CD4-positive, alpha-beta memory T cell (primary cell): Measurements from ENCODE around the gene HIGD1C. TPM values are rescaled to one million over a fixed set of nuclear protein-coding genes. Genes with fewer than 3 reads are reported as not detected.

Experiments
- CTCF ChIA-PET: fragments of 350-600 bp; sonication (Branson Sonifier 250); formaldehyde crosslinking; loops from one replicate; lab custom pipeline; 2021; ENCODE audit warnings: inconsistent platforms; ENCODE audit not compliant: partially characterized antibody; lab: Charles Lee
- POLR2A ChIA-PET: fragments of 350-600 bp; sonication (Branson Sonifier 250); formaldehyde crosslinking; loops from one replicate; lab custom pipeline; 2021; ENCODE audit not compliant: partially characterized antibody; lab: Charles Lee
- DNase-seq, 5 donors: peaks; one replicate each; pipeline versions ENCODE4 v3.0.0 to v3.0.0-alpha.2; 2020 to 2022; ENCODE audit warnings: mixed read lengths in 1 of 5
- H3K27ac ChIP-seq: one replicate; pipeline ENCODE4 v1.7.0; 2013; ENCODE audit warnings: low read depth, low read length
- H3K27me3 ChIP-seq: 2 replicates; pipeline ENCODE4 v1.7.0; 2013; ENCODE audit warnings: mild to moderate bottlenecking, low read length, moderate library complexity; ENCODE audit not compliant: insufficient read depth
- H3K36me3 ChIP-seq: 2 replicates; pipeline ENCODE4 v1.7.0; 2013; ENCODE audit warnings: mild to moderate bottlenecking, low read length, moderate library complexity; ENCODE audit not compliant: insufficient read depth
- H3K4me1 ChIP-seq: 2 replicates; pipeline ENCODE4 v1.7.0; 2013; ENCODE audit warnings: mild to moderate bottlenecking, low read length, moderate library complexity; ENCODE audit not compliant: insufficient read depth
- H3K4me3 ChIP-seq, 2 donors: one replicate each; pipeline ENCODE4 v1.7.0; 2013; ENCODE audit warnings: low read length in 2 of 2, mild to moderate bottlenecking in 1 of 2
- H3K9me3 ChIP-seq, 2 donors: one replicate each; pipeline ENCODE4 v1.7.0; 2013; ENCODE audit warnings: low read length in 2 of 2, control low read depth in 1 of 2; ENCODE audit not compliant: control insufficient read depth in 1 of 2
- H3K27ac Mint-ChIP-seq, 7 donors: one replicate each; pipeline ENCODE4 v1.8.0; 2020 to 2021; ENCODE audit warnings: mixed read lengths in 7 of 7, mild to moderate bottlenecking in 6 of 7, inconsistent platforms in 3 of 7, moderate library complexity in 3 of 7
- H3K27me3 Mint-ChIP-seq, 2 donors: one replicate each; pipeline ENCODE4 v1.8.0; 2020 to 2021; ENCODE audit warnings: mixed read lengths in 2 of 2
- H3K36me3 Mint-ChIP-seq, 2 donors: one replicate each; pipeline ENCODE4 v1.8.0; 2020 to 2021; ENCODE audit warnings: mixed read lengths in 2 of 2, inconsistent platforms in 1 of 2, mild to moderate bottlenecking in 1 of 2
- H3K4me1 Mint-ChIP-seq, 4 donors: one replicate each; pipeline ENCODE4 v1.8.0; 2020 to 2021; ENCODE audit warnings: mixed read lengths in 4 of 4, mild to moderate bottlenecking in 1 of 4
- H3K4me3 Mint-ChIP-seq, 8 donors: one replicate each; pipeline ENCODE4 v1.8.0; 2020 to 2021; ENCODE audit warnings: mixed read lengths in 8 of 8, mild to moderate bottlenecking in 7 of 8, moderate library complexity in 6 of 8, inconsistent platforms in 3 of 8
- H3K9me3 Mint-ChIP-seq, 8 donors: one replicate each; pipeline ENCODE4 v1.8.0; 2020 to 2021; ENCODE audit warnings: mixed read lengths in 8 of 8, mild to moderate bottlenecking in 5 of 8, inconsistent platforms in 3 of 8, moderate library complexity in 1 of 8
- intact Hi-C: fragments of 100-400 bp; cut with micrococcal nuclease; formaldehyde crosslinking; loops from one replicate; pipeline ENCODE4 v1.15.1; 2023
- polyA plus RNA-seq, 2 donors: library from polyadenylated mRNA; unstranded; fragments of 300-500 nt; fragmentation: Illumina TruSeq; gene quantifications; one replicate each; pipeline ENCODE4 v1.2.3, GENCODE V29; 2021
- total RNA-seq, 2 experiments: library from RNA; stranded (reverse); gene quantifications; one replicate each; pipeline ENCODE4 v1.2.3, GENCODE V29; 2021

The HIGD1C gene
- total and polyA plus RNA-seq, 4 experiments from 2014 or later: not detected

GRCh38 chr12:50984586-50985298 is 32.4 kb downstream of the HIGD1C start:
- ChIA-PET CTCF (interaction anchor here (0.8 to 5.6 kb wide), 6 partner anchors 10 to 356 kb away, joined by 3 to 49 read pairs (median 4); partner anchors contain the start of genes ATF1 and SLC11A2), POLR2A (interaction anchor here (2.0 kb wide), 1 partner anchor 220 kb away, joined by 6 read pairs; no protein-coding TSS in a partner anchor)
- Histone ChIP-seq H3K9me3 (no peaks in the 10 kb centered on the region), H3K4me3 (no peak overlapping the region), H3K27ac (no peak overlapping the region), H3K4me1 (no peaks in the 10 kb centered on the region), H3K36me3 (peaks cover 13% of the 10 kb centered on the region), H3K27me3 (no peaks in the 10 kb centered on the region)
- Mint-ChIP-seq H3K9me3 (no peaks in the 10 kb centered on the region), H3K27ac (peak overlapping the region in 4 of 7 donors; percentile 18 to 77 (median 28)), H3K36me3 (peaks cover 35 to 47% of the 10 kb centered on the region in 2 donors), H3K4me3 (no peak overlapping the region), H3K27me3 (no peaks in the 10 kb centered on the region), H3K4me1 (peaks cover under 1 to 7% (median 3%) of the 10 kb centered on the region in 4 donors)
- intact Hi-C loops: no loop called here
- no peak for DNase-seq

GRCh38 chr12:50985322-50985721 is 33.0 kb downstream of the HIGD1C start:
- Mint-ChIP-seq H3K36me3 (peaks cover 35 to 48% of the 10 kb centered on the region in 2 donors), H3K9me3 (no peaks in the 10 kb centered on the region), H3K27me3 (no peaks in the 10 kb centered on the region), H3K4me1 (peaks cover 0 to 6% (median 3%) of the 10 kb centered on the region in 4 donors), H3K27ac (peak overlapping the region in 2 of 7 donors; percentile 18 to 33), H3K4me3 (no peak overlapping the region)
- H3K4me3 ChIP-seq: no peak overlapping the region
- no peak overlapping the region for H3K27ac ChIP-seq
- intact Hi-C loops: no loop called here
- ChIA-PET POLR2A (interaction anchor here (2.0 kb wide), 1 partner anchor 220 kb away, joined by 6 read pairs; no protein-coding TSS in a partner anchor), CTCF (interaction anchor here (1.3 to 5.6 kb wide), 6 partner anchors 10 to 356 kb away, joined by 3 to 49 read pairs (median 5); partner anchors contain the start of genes ATF1 and SLC11A2)
- no peaks in the 10 kb centered on the region for H3K9me3 ChIP-seq
- H3K36me3 ChIP-seq: peaks cover 17% of the 10 kb centered on the region
- no peak for DNase-seq
- no peaks in the 10 kb centered on the region for H3K4me1 ChIP-seq
- H3K27me3 ChIP-seq: no peaks in the 10 kb centered on the region

- Mint-ChIP-seq H3K9me3 (no peaks in the 10 kb centered on the region), H3K36me3 (peaks cover 41 to 54% of the 10 kb centered on the region in 2 donors), H3K27ac (peak overlapping the region in 6 of 7 donors; percentile 30 to 86 (median 62)), H3K27me3 (no peaks in the 10 kb centered on the region), H3K4me1 (peaks cover 0 to 6% (median 4%) of the 10 kb centered on the region in 4 donors), H3K4me3 (no peak overlapping the region)
- Histone ChIP-seq H3K9me3 (no peaks in the 10 kb centered on the region), H3K27me3 (no peaks in the 10 kb centered on the region), H3K36me3 (peaks cover 35% of the 10 kb centered on the region), H3K27ac (no peak overlapping the region), H3K4me1 (no peaks in the 10 kb centered on the region), H3K4me3 (no peak overlapping the region)
- DNase-seq: peak in 4 of 5 donors; percentile 14 to 34 (median 18)
- CTCF ChIA-PET: interaction anchor here (0.5 to 5.6 kb wide), 15 partner anchors 9 to 479 kb away, joined by 3 to 49 read pairs (median 4); partner anchors contain the start of genes ATF1 and SLC11A2
- intact Hi-C loops: loop anchor here (1.0 to 2.0 kb wide), 2 partner anchors 162 to 222 kb away; no protein-coding TSS in a partner anchor
- POLR2A ChIA-PET: interaction anchor here (1.0 to 1.6 kb wide), 3 partner anchors 39 to 223 kb away, joined by 3 to 6 read pairs (median 4); partner anchors contain the start of genes ATF1 and SLC11A2
These were observed 34.8 kb downstream of the HIGD1C start for GRCh38 chr12:50986966-50987737.

- Mint-ChIP-seq H3K9me3 (no peaks in the 10 kb centered on the region), H3K4me3 (no peak overlapping the region), H3K36me3 (peaks cover 47 to 59% of the 10 kb centered on the region in 2 donors), H3K27me3 (no peaks in the 10 kb centered on the region), H3K27ac (peak overlapping the region in 3 of 7 donors; percentile 5 to 65 (median 37)), H3K4me1 (peaks cover 0 to 6% (median 4%) of the 10 kb centered on the region in 4 donors)
- Histone ChIP-seq H3K27ac (no peak overlapping the region), H3K27me3 (no peaks in the 10 kb centered on the region), H3K9me3 (no peaks in the 10 kb centered on the region), H3K4me3 (no peak overlapping the region), H3K36me3 (peaks cover 37% of the 10 kb centered on the region), H3K4me1 (no peaks in the 10 kb centered on the region)
- intact Hi-C loops: no loop called here
- CTCF ChIA-PET: interaction anchor here (0.6 to 5.6 kb wide), 11 partner anchors 19 to 838 kb away, joined by 3 to 49 read pairs (median 5); partner anchors contain the start of genes ATF1 and SLC11A2
- POLR2A ChIA-PET: interaction anchor here (1.6 kb wide), 1 partner anchor 38 kb away, joined by 6 read pairs; the partner anchor contains the start of gene SLC11A2
- DNase-seq: no peak
These were observed 35.7 kb downstream of the HIGD1C start for GRCh38 chr12:50988051-50988450.

- H3K27ac Mint-ChIP-seq: peak overlapping the region in 4 of 7 donors; percentile 22 to 48 (median 38)
- H3K36me3 ChIP-seq: peaks cover 37% of the 10 kb centered on the region
- H3K36me3 Mint-ChIP-seq: peaks cover 47 to 61% of the 10 kb centered on the region in 2 donors
- no peaks in the 10 kb centered on the region for H3K9me3 ChIP-seq
- intact Hi-C loops: no loop called here
- H3K4me3 ChIP-seq: no peak overlapping the region
- H3K27me3 ChIP-seq: no peaks in the 10 kb centered on the region
- no peaks in the 10 kb centered on the region for H3K9me3 Mint-ChIP-seq
- no peak overlapping the region for H3K4me3 Mint-ChIP-seq
- ChIA-PET POLR2A (no interaction called here), CTCF (interaction anchor here (5.3 to 5.6 kb wide), 2 partner anchors 162 to 225 kb away, joined by 47 to 49 read pairs; partner anchors contain the start of gene ATF1)
- peaks cover 0 to 6% (median 4%) of the 10 kb centered on the region in 4 donors for H3K4me1 Mint-ChIP-seq
- no peak for DNase-seq
- H3K4me1 ChIP-seq: no peaks in the 10 kb centered on the region
- no peak overlapping the region for H3K27ac ChIP-seq
- no peaks in the 10 kb centered on the region for H3K27me3 Mint-ChIP-seq
These were observed 36.5 kb downstream of the HIGD1C start for GRCh38 chr12:50988871-50989270.

- Histone ChIP-seq H3K27ac (no peak overlapping the region), H3K27me3 (no peaks in the 10 kb centered on the region), H3K9me3 (no peaks in the 10 kb centered on the region), H3K4me3 (no peak overlapping the region), H3K36me3 (peaks cover 48% of the 10 kb centered on the region), H3K4me1 (no peaks in the 10 kb centered on the region)
- no peaks in the 10 kb centered on the region for H3K27me3 Mint-ChIP-seq
- no peaks in the 10 kb centered on the region for H3K9me3 Mint-ChIP-seq
- no peak for DNase-seq
- ChIA-PET POLR2A (no interaction called here), CTCF (interaction anchor here (1.9 kb wide), 1 partner anchor 225 kb away, joined by 6 read pairs; no protein-coding TSS in a partner anchor)
- intact Hi-C loops: no loop called here
- peaks cover 0 to 6% (median 4%) of the 10 kb centered on the region in 4 donors for H3K4me1 Mint-ChIP-seq
- H3K4me3 Mint-ChIP-seq: no peak overlapping the region
- peak overlapping the region in 3 of 7 donors; percentile 24 to 57 (median 25) for H3K27ac Mint-ChIP-seq
- peaks cover 55 to 67% of the 10 kb centered on the region in 2 donors for H3K36me3 Mint-ChIP-seq
These were observed 37.9 kb downstream of the HIGD1C start for GRCh38 chr12:50990147-50990727.
